ENCODE measurements around the gene GPR68.

The GPR68 gene

DNA sequence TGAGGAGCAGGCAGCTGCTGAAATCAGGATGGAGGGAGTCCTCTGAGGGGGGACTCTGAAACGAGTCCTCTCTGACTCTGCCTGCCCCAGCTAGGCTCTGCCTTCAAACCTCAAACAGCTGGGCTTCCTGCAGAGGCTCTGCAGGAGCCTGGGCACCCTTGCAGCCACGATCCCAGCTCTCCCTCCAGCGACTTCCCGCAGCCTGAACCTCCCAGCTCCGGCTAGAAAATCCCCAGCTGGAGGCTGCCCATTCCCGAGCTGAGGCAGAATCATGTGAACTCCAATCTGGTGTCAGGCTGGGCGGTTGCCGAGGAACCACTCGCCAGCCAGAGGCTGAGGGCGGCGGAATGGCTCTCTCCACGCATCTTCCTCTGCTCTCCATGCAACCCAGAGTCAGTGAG, at the start of gene GPR68:
Gene GPR68 (minus strand): TSS at position 204 of the 401 bp plus-strand sequence. CDS start 9,654 bp downstream, outside the sequence.
- H3K4me1 ChIP-seq (ENCODE audit: control insufficient read depth, insufficient read depth, low read length, unreplicated experiment) = peaks cover 26% of the 10 kb centered on the region
- no peaks in the 10 kb centered on the region for H3K36me3 ChIP-seq (ENCODE audit: insufficient read depth, low read length)
- peak within 1 kb of the TSS; percentile 90 for H3K27ac ChIP-seq (ENCODE audit: low read depth, low read length)
- H3K27me3 ChIP-seq (ENCODE audit: insufficient read depth, low read length) = no peaks in the 10 kb centered on the region
- H2AFZ ChIP-seq (ENCODE audit: low read length, unreplicated experiment) = peak within 1 kb of the TSS; percentile 77
- H3K4me3 ChIP-seq (ENCODE audit: low read depth, low read length) = peak within 1 kb of the TSS; percentile 64
- no peaks in the 10 kb centered on the region for H3K79me2 ChIP-seq (ENCODE audit: control insufficient read depth, insufficient read depth, low read length, unreplicated experiment)

GRCh38 chr14:91294153-91294552, 49.6 kb upstream of the GPR68 start:
- Histone ChIP-seq H3K27ac (ENCODE audit: low read depth, low read length) (no peak overlapping the region), H2AFZ (ENCODE audit: low read length, unreplicated experiment) (no peak overlapping the region), H3K4me3 (ENCODE audit: low read depth, low read length) (no peak overlapping the region), H3K36me3 (ENCODE audit: insufficient read depth, low read length) (no peaks in the 10 kb centered on the region), H3K79me2 (ENCODE audit: control insufficient read depth, insufficient read depth, low read length, unreplicated experiment) (no peaks in the 10 kb centered on the region), H3K27me3 (ENCODE audit: insufficient read depth, low read length) (no peaks in the 10 kb centered on the region), H3K4me1 (ENCODE audit: control insufficient read depth, insufficient read depth, low read length, unreplicated experiment) (no peaks in the 10 kb centered on the region)

- no peak overlapping the region for H3K4me3 ChIP-seq (ENCODE audit: low read depth, low read length)
- H2AFZ ChIP-seq (ENCODE audit: low read length, unreplicated experiment) = no peak overlapping the region
- no peak overlapping the region for H3K27ac ChIP-seq (ENCODE audit: low read depth, low read length)
- H3K27me3 ChIP-seq (ENCODE audit: insufficient read depth, low read length) = no peaks in the 10 kb centered on the region
- H3K79me2 ChIP-seq (ENCODE audit: control insufficient read depth, insufficient read depth, low read length, unreplicated experiment) = no peaks in the 10 kb centered on the region
- H3K36me3 ChIP-seq (ENCODE audit: insufficient read depth, low read length) = no peaks in the 10 kb centered on the region
- H3K4me1 ChIP-seq (ENCODE audit: control insufficient read depth, insufficient read depth, low read length, unreplicated experiment) = no peaks in the 10 kb centered on the region
Measured at GRCh38 chr14:91293281-91293680, 48.8 kb upstream of the GPR68 start.

- no peak overlapping the region for H3K27ac ChIP-seq (ENCODE audit: low read depth, low read length)
- no peaks in the 10 kb centered on the region for H3K36me3 ChIP-seq (ENCODE audit: insufficient read depth, low read length)
- H3K4me1 ChIP-seq (ENCODE audit: control insufficient read depth, insufficient read depth, low read length, unreplicated experiment) = no peaks in the 10 kb centered on the region
- no peak overlapping the region for H3K4me3 ChIP-seq (ENCODE audit: low read depth, low read length)
- H3K79me2 ChIP-seq (ENCODE audit: control insufficient read depth, insufficient read depth, low read length, unreplicated experiment) = no peaks in the 10 kb centered on the region
- H2AFZ ChIP-seq (ENCODE audit: low read length, unreplicated experiment) = no peak overlapping the region
- H3K27me3 ChIP-seq (ENCODE audit: insufficient read depth, low read length) = no peaks in the 10 kb centered on the region
Measured at GRCh38 chr14:91292491-91292890, 48.0 kb upstream of the GPR68 start.

GRCh38 chr14:91291786-91292405, 47.4 kb upstream of the GPR68 start:
- H3K27me3 ChIP-seq (ENCODE audit: insufficient read depth, low read length) = no peaks in the 10 kb centered on the region
- H3K36me3 ChIP-seq (ENCODE audit: insufficient read depth, low read length) = no peaks in the 10 kb centered on the region
- no peak overlapping the region for H2AFZ ChIP-seq (ENCODE audit: low read length, unreplicated experiment)
- no peaks in the 10 kb centered on the region for H3K79me2 ChIP-seq (ENCODE audit: control insufficient read depth, insufficient read depth, low read length, unreplicated experiment)
- no peak overlapping the region for H3K27ac ChIP-seq (ENCODE audit: low read depth, low read length)
- no peak overlapping the region for H3K4me3 ChIP-seq (ENCODE audit: low read depth, low read length)
- no peaks in the 10 kb centered on the region for H3K4me1 ChIP-seq (ENCODE audit: control insufficient read depth, insufficient read depth, low read length, unreplicated experiment)

DNA sequence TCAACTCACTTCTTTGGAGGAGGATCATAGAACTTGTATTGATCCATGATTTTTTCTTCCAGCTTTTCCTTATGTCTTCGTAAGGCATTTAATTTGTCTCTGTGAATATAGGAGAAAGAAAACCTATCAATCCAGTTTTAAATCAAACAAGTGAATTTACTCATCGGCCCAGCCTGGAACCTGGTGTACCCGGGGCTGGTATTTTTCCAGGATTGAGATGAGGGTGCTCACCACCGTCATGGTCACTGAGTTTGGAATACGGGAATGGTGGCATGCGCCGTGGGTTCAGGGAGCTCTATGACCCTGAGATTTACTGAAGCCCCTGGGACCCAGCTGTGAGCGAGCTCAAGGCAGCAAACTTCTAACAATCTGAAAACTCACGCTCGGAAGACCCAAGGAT, 46.5 kb upstream of the GPR68 start:
- H3K27me3 ChIP-seq (ENCODE audit: insufficient read depth, low read length) = no peaks in the 10 kb centered on the region
- no peaks in the 10 kb centered on the region for H3K79me2 ChIP-seq (ENCODE audit: control insufficient read depth, insufficient read depth, low read length, unreplicated experiment)
- no peaks in the 10 kb centered on the region for H3K4me1 ChIP-seq (ENCODE audit: control insufficient read depth, insufficient read depth, low read length, unreplicated experiment)
- no peaks in the 10 kb centered on the region for H3K36me3 ChIP-seq (ENCODE audit: insufficient read depth, low read length)
- no peak overlapping the region for H3K27ac ChIP-seq (ENCODE audit: low read depth, low read length)
- H3K4me3 ChIP-seq (ENCODE audit: low read depth, low read length) = no peak overlapping the region
- no peak overlapping the region for H2AFZ ChIP-seq (ENCODE audit: low read length, unreplicated experiment)

GRCh38 chr14:91289464-91289863, 45.0 kb upstream of the GPR68 start:
- H3K27me3 ChIP-seq (ENCODE audit: insufficient read depth, low read length) = no peaks in the 10 kb centered on the region
- no peaks in the 10 kb centered on the region for H3K36me3 ChIP-seq (ENCODE audit: insufficient read depth, low read length)
- no peak overlapping the region for H3K27ac ChIP-seq (ENCODE audit: low read depth, low read length)
- H3K4me3 ChIP-seq (ENCODE audit: low read depth, low read length) = no peak overlapping the region
- H3K79me2 ChIP-seq (ENCODE audit: control insufficient read depth, insufficient read depth, low read length, unreplicated experiment) = no peaks in the 10 kb centered on the region
- H2AFZ ChIP-seq (ENCODE audit: low read length, unreplicated experiment) = no peak overlapping the region
- peaks cover 4% of the 10 kb centered on the region for H3K4me1 ChIP-seq (ENCODE audit: control insufficient read depth, insufficient read depth, low read length, unreplicated experiment)

DNA sequence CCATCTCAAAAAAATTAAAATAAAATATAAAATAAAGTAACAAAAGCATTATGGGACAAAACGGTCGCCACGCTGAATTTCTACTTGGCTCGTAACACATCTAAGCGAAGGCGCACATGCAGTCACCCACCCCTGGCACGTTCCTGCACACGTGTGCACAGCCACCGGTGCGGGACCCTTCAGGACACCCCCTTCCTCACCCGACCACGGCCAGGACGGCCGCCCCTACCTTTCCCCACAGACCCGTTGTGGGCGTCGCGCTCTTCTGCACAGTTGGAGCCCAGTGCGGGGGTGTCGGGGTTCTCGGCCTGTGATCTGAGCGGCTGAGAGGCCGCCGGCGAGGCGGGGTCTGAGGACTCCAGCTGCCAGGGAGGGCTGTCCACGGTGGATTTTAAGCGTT, 44.4 kb upstream of the GPR68 start:
- peaks cover 9% of the 10 kb centered on the region for H3K4me1 ChIP-seq (ENCODE audit: control insufficient read depth, insufficient read depth, low read length, unreplicated experiment)
- no peak overlapping the region for H3K4me3 ChIP-seq (ENCODE audit: low read depth, low read length)
- no peaks in the 10 kb centered on the region for H3K79me2 ChIP-seq (ENCODE audit: control insufficient read depth, insufficient read depth, low read length, unreplicated experiment)
- H2AFZ ChIP-seq (ENCODE audit: low read length, unreplicated experiment) = no peak overlapping the region
- no peaks in the 10 kb centered on the region for H3K27me3 ChIP-seq (ENCODE audit: insufficient read depth, low read length)
- no peak overlapping the region for H3K27ac ChIP-seq (ENCODE audit: low read depth, low read length)
- no peaks in the 10 kb centered on the region for H3K36me3 ChIP-seq (ENCODE audit: insufficient read depth, low read length)

- Histone ChIP-seq H3K27ac (ENCODE audit: low read depth, low read length) (no peak overlapping the region), H3K27me3 (ENCODE audit: insufficient read depth, low read length) (no peaks in the 10 kb centered on the region), H3K36me3 (ENCODE audit: insufficient read depth, low read length) (peaks cover 4% of the 10 kb centered on the region; the same call in 1 of the 2 replicates), H3K79me2 (ENCODE audit: control insufficient read depth, insufficient read depth, low read length, unreplicated experiment) (no peaks in the 10 kb centered on the region), H2AFZ (ENCODE audit: low read length, unreplicated experiment) (no peak overlapping the region), H3K4me1 (ENCODE audit: control insufficient read depth, insufficient read depth, low read length, unreplicated experiment) (peaks cover 17% of the 10 kb centered on the region), H3K4me3 (ENCODE audit: low read depth, low read length) (no peak overlapping the region)
Measured at GRCh38 chr14:91286530-91286937, 42.0 kb upstream of the GPR68 start.

- Histone ChIP-seq H3K79me2 (ENCODE audit: control insufficient read depth, insufficient read depth, low read length, unreplicated experiment) (no peaks in the 10 kb centered on the region), H3K4me3 (ENCODE audit: low read depth, low read length) (no peak overlapping the region), H3K36me3 (ENCODE audit: insufficient read depth, low read length) (peaks cover 4% of the 10 kb centered on the region; the same call in 1 of the 2 replicates), H3K27ac (ENCODE audit: low read depth, low read length) (no peak overlapping the region), H2AFZ (ENCODE audit: low read length, unreplicated experiment) (no peak overlapping the region), H3K4me1 (ENCODE audit: control insufficient read depth, insufficient read depth, low read length, unreplicated experiment) (peaks cover 17% of the 10 kb centered on the region), H3K27me3 (ENCODE audit: insufficient read depth, low read length) (no peaks in the 10 kb centered on the region)
Measured at GRCh38 chr14:91284791-91285548, 40.5 kb upstream of the GPR68 start.

Measured in ACC112 (cell line).